Testis (tissue), 2 donors: ENCODE results near the gene DIAPH3.

Source experiments
- POLR2A ChIP-seq: fragments of 450-650 bp; IDR thresholded peaks from one replicate; pipeline ENCODE4 v1.6.1; 2017; ENCODE audit warnings: antibody characterized with exemption, mild to moderate bottlenecking, moderate library complexity
- TF ChIP-seq, protein P1 (sequence below), 3 experiments: fragments of 450-650 bp in 2 of 3; fragments of 200-600 bp in 1 of 3; sonication (generic) in 1 of 3; IDR thresholded peaks; one replicate each; pipeline ENCODE4 v1.5.1; 2016 to 2019; ENCODE audit warnings: antibody characterized with exemption in 3 of 3, mild to moderate bottlenecking in 2 of 3, moderate library complexity in 1 of 3

GRCh38 chr13:60201286-60201685 is 37.6 kb upstream of the DIAPH3 start:
- no peak for TF ChIP-seq POLR2A
- TF ChIP-seq, protein P1, sequence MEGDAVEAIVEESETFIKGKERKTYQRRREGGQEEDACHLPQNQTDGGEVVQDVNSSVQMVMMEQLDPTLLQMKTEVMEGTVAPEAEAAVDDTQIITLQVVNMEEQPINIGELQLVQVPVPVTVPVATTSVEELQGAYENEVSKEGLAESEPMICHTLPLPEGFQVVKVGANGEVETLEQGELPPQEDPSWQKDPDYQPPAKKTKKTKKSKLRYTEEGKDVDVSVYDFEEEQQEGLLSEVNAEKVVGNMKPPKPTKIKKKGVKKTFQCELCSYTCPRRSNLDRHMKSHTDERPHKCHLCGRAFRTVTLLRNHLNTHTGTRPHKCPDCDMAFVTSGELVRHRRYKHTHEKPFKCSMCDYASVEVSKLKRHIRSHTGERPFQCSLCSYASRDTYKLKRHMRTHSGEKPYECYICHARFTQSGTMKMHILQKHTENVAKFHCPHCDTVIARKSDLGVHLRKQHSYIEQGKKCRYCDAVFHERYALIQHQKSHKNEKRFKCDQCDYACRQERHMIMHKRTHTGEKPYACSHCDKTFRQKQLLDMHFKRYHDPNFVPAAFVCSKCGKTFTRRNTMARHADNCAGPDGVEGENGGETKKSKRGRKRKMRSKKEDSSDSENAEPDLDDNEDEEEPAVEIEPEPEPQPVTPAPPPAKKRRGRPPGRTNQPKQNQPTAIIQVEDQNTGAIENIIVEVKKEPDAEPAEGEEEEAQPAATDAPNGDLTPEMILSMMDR (IDR thresholded peaks at IDR 0.05), result no peak
